ENCODE measurements around the gene NRF1. TPM values are rescaled to one million over a fixed set of nuclear protein-coding genes. Genes with fewer than 3 reads are reported as not detected.
"Not testable (repeated sequence)": the region's sequence is repeated elsewhere in the genome, so short reads cannot be mapped to it uniquely, and the experiment has no call there.

NRF1 gene
- total and polyA plus RNA-seq, 10 of the 15 experiments (the other 5 are each of a cell fraction or from before 2014, with no cell fraction given): 3.5 to 23.1 (median 13.5) TPM

DNA sequence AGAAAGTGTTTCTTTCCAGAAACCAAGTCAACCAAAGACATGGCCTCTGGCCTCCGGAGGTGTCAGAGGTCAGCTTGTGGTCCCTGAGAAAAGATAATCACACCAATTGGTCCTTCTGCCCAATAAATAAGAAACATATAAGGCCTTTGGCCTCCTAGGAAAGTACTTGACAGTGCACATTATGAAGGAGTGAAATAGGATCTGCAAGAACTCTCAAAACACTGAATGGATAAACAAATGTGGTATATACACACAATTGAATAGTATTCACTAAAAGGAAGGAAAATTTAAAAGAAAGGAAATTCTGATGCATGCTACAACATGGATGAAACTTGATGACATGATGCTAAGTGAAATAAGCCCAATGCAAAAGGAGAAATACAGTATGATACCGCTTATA lies 35.4 kb upstream of the NRF1 start:
- no peak for TF ChIP-seq STAT1 (conservative IDR thresholded peaks at IDR 0.05)
- no peak for TF ChIP-seq SKIL (IDR thresholded peaks at IDR 0.05; ENCODE audit: low read depth, poor library complexity, severe bottlenecking)
- no peak for TF ChIP-seq SPI1 (IDR thresholded peaks at IDR 0.05; ENCODE audit: borderline replicate concordance, insufficient read depth, low read depth, low read length)
- no peak for TF ChIP-seq CHD1 (IDR thresholded peaks at IDR 0.05; ENCODE audit: low read depth, low read length)
- WGBS (ENCODE audit: insufficient coverage, insufficient replicate concordance, low lambda C conversion rate, missing lambda C conversion rate): 59% methylated on average over 2 of the region's 2 CpGs
- ChIA-PET POLR2A (no interaction called here), RAD21 (ENCODE audit: unreplicated experiment) (no interaction called here), CTCF (no interaction called here), SMC1A (ENCODE audit: uncharacterized antibody, unreplicated experiment) (interaction anchor here (0.6 kb wide), 1 partner anchor 61 kb away, joined by 4 read pairs; no protein-coding TSS in a partner anchor)
- Histone ChIP-seq H3K9ac (ENCODE audit: control insufficient read depth, insufficient read depth, low read length) (no peak overlapping the region), H3K27ac (ENCODE audit: control insufficient read depth, insufficient read depth) (no peak overlapping the region), H3K9me3 (replicated peaks; ENCODE audit: control insufficient read depth, insufficient read depth, low read length) (peaks cover 7% of the 10 kb centered on the region; the same call in 1 of the 3 replicates), H3K27me3 (replicated peaks in 1 of 2; ENCODE audit: control insufficient read depth in 2 of 2, insufficient read depth in 2 of 2, low read length in 1 of 2) (no peaks in the 10 kb centered on the region), H3K4me2 (ENCODE audit: control insufficient read depth, insufficient read depth) (no peak overlapping the region), H2AFZ (ENCODE audit: control insufficient read depth, low read depth, low read length) (no peak overlapping the region), H3K36me3 (ENCODE audit: control insufficient read depth in 2 of 2, insufficient read depth in 2 of 2, low read length in 1 of 2) (no peaks in the 10 kb centered on the region), H3K79me2 (ENCODE audit: control insufficient read depth, insufficient read depth, low read length) (no peaks in the 10 kb centered on the region), H3K4me3 (no peak overlapping the region), H4K20me1 (ENCODE audit: control insufficient read depth, insufficient read depth) (no peaks in the 10 kb centered on the region), H3K4me1 (ENCODE audit: control insufficient read depth, insufficient read depth, low read length) (no peaks in the 10 kb centered on the region)
- no peak for FAIRE-seq
- intact Hi-C loops (cut with micrococcal nuclease; ENCODE audit: unreplicated experiment): no loop called here
- no TSS peak for BruUV-seq (replicated peaks)
- ATAC-seq: no peak
- no peak for DNase-seq (ENCODE audit: low read depth, low spot score)
- in situ Hi-C loops (cut with MboI): no loop called here

DNA sequence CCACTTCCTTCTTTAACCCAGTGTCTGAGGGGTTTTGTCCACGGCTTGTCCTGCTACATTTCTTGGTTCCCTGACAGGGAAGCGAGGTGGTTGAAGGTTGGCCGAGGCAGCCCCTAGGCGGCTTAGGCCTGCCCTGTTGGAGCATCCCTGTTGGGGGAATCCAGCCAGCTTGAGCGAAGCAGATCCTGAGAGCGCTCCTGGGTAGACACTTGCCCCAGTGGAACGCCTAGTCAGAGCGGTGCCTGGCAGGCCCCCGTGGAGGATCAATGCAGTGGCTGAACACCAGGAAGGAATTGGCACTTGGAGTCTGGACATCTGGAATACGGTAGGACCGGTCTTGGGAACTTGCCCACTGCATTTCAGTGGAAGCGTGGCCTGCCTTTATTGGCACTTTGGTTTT lies 32.7 kb upstream of the NRF1 start:
- no peak overlapping the region for H3K4me3 ChIP-seq
- H3K36me3 ChIP-seq (ENCODE audit: control insufficient read depth in 2 of 2, insufficient read depth in 2 of 2, low read length in 1 of 2): no peaks in the 10 kb centered on the region
- ChIA-PET SMC1A (ENCODE audit: uncharacterized antibody, unreplicated experiment) (no interaction called here), RAD21 (ENCODE audit: unreplicated experiment) (no interaction called here), CTCF (no interaction called here), POLR2A (no interaction called here)
- no peak for ATAC-seq
- in situ Hi-C loops (cut with MboI): no loop called here
- no peak for FAIRE-seq
- no peaks in the 10 kb centered on the region for H3K27me3 ChIP-seq (replicated peaks in 1 of 2; ENCODE audit: control insufficient read depth in 2 of 2, insufficient read depth in 2 of 2, low read length in 1 of 2)
- H3K27ac ChIP-seq (ENCODE audit: control insufficient read depth, insufficient read depth): no peak overlapping the region
- DNase-seq (ENCODE audit: low read depth, low spot score): no peak
- no peak overlapping the region for H3K9ac ChIP-seq (ENCODE audit: control insufficient read depth, insufficient read depth, low read length)
- no peak for TF ChIP-seq FOXK2 (IDR thresholded peaks at IDR 0.05)
- no peak for TF ChIP-seq HCFC1 (IDR thresholded peaks at IDR 0.05; ENCODE audit: low read length)
- TF ChIP-seq POLR2AphosphoS2 (IDR thresholded peaks at IDR 0.05; ENCODE audit: low read depth, low read length): no peak
- no peaks in the 10 kb centered on the region for H4K20me1 ChIP-seq (ENCODE audit: control insufficient read depth, insufficient read depth)
- no peaks in the 10 kb centered on the region for H3K79me2 ChIP-seq (ENCODE audit: control insufficient read depth, insufficient read depth, low read length)
- BruUV-seq (replicated peaks): no TSS peak
- H2AFZ ChIP-seq (ENCODE audit: control insufficient read depth, low read depth, low read length): no peak overlapping the region
- WGBS (ENCODE audit: insufficient coverage, insufficient replicate concordance, low lambda C conversion rate, missing lambda C conversion rate): 75% methylated on average over 12 of the region's 12 CpGs
- no peaks in the 10 kb centered on the region for H3K4me1 ChIP-seq (ENCODE audit: control insufficient read depth, insufficient read depth, low read length)
- no peak overlapping the region for H3K4me2 ChIP-seq (ENCODE audit: control insufficient read depth, insufficient read depth)
- intact Hi-C loops (cut with micrococcal nuclease; ENCODE audit: unreplicated experiment): no loop called here
- peaks cover 7% of the 10 kb centered on the region; the same call in 1 of the 3 replicates for H3K9me3 ChIP-seq (replicated peaks; ENCODE audit: control insufficient read depth, insufficient read depth, low read length)

DNA sequence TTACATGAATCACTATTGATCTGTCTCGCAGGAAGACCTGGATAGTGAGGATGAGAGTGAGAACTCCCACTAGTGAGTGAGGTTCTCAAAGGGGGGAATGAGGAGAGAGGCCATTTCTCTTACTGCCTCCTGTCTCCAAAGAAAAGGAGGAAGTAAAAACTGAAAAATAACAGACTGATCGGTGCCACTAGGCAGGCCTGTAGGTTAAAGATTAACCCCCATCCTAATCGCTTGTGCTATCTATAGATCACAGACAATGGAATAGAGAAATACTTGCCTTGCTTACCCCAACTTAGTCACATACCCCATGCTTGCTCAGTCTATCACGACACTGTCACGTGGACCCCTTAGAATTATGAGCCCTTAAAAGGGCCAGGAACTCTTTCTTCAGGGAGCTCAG lies 25.3 kb upstream of the NRF1 start:
- ATAC-seq; RAD21 ChIA-PET (ENCODE audit: unreplicated experiment); H3K4me1 ChIP-seq (ENCODE audit: control insufficient read depth, insufficient read depth, low read length); H2AFZ ChIP-seq (ENCODE audit: control insufficient read depth, low read depth, low read length); DNase-seq (ENCODE audit: low read depth, low spot score); in situ Hi-C loops (cut with MboI); H3K36me3 ChIP-seq (ENCODE audit: control insufficient read depth in 2 of 2, insufficient read depth in 2 of 2, low read length in 1 of 2); POLR2A ChIA-PET; H3K27me3 ChIP-seq (replicated peaks in 1 of 2; ENCODE audit: control insufficient read depth in 2 of 2, insufficient read depth in 2 of 2, low read length in 1 of 2); intact Hi-C loops (cut with micrococcal nuclease; ENCODE audit: unreplicated experiment); FAIRE-seq; H3K27ac ChIP-seq (ENCODE audit: control insufficient read depth, insufficient read depth); BruUV-seq (replicated peaks); H3K79me2 ChIP-seq (ENCODE audit: control insufficient read depth, insufficient read depth, low read length); H3K9ac ChIP-seq (ENCODE audit: control insufficient read depth, insufficient read depth, low read length); H3K4me3 ChIP-seq; H3K4me2 ChIP-seq (ENCODE audit: control insufficient read depth, insufficient read depth); H4K20me1 ChIP-seq (ENCODE audit: control insufficient read depth, insufficient read depth): not testable (repeated sequence)
- peaks cover 11% of the 10 kb centered on the region for H3K9me3 ChIP-seq (replicated peaks; ENCODE audit: control insufficient read depth, insufficient read depth, low read length)
- WGBS (ENCODE audit: insufficient coverage, insufficient replicate concordance, low lambda C conversion rate, missing lambda C conversion rate): 48% methylated on average over 5 of the region's 5 CpGs
- SMC1A ChIA-PET (ENCODE audit: uncharacterized antibody, unreplicated experiment): interaction anchor here (0.6 kb wide), 1 partner anchor 20 kb away, joined by 3 read pairs; no protein-coding TSS in a partner anchor
- CTCF ChIA-PET: interaction anchor here (0.5 kb wide), 1 partner anchor 236 kb away, joined by 3 read pairs; no protein-coding TSS in a partner anchor
